OCI-LY1 (cell line): ENCODE data around the gene MYCBP2.
A peak's percentile ranks its signal among the peaks of the same experiment; 100 is the strongest.

Experiments
- H2AFZ ChIP-seq: fragments of 200-600 bp; sonication (generic), shearing (Covaris generic); 2 replicates; pipeline ENCODE4 v1.6.0; 2014; ENCODE audit warnings: antibody characterized with exemption, mild to moderate bottlenecking, low read length
- H3F3A ChIP-seq: fragments of 200-600 bp; sonication (generic), shearing (Covaris generic); 2 replicates; pipeline ENCODE4 v1.6.0; 2014; ENCODE audit warnings: mild to moderate bottlenecking, antibody characterized with exemption, low read length, moderate library complexity; ENCODE audit not compliant: insufficient read depth
- H3K27ac ChIP-seq: fragments of 200-600 bp; sonication (generic); 2 replicates; pipeline ENCODE4 v1.5.1; 2014; ENCODE audit warnings: low read length, mixed run types, mild to moderate bottlenecking, low read depth; ENCODE audit not compliant: poor library complexity, severe bottlenecking
- H3K27me3 ChIP-seq: fragments of 200-600 bp; sonication (generic); 2 replicates; pipeline ENCODE4 v1.6.0; 2014; ENCODE audit warnings: antibody characterized with exemption, mild to moderate bottlenecking, low read length, moderate library complexity; ENCODE audit not compliant: insufficient read depth
- H3K36me3 ChIP-seq: fragments of 200-600 bp; sonication (generic); 2 replicates; pipeline ENCODE4 v1.6.1; 2014; ENCODE audit warnings: mild to moderate bottlenecking, antibody characterized with exemption, low read length, moderate library complexity, mixed read lengths; ENCODE audit not compliant: insufficient read depth
- H3K4me1 ChIP-seq: fragments of 200-600 bp; sonication (generic); 2 replicates; pipeline ENCODE4 v1.5.1; 2014; ENCODE audit warnings: mild to moderate bottlenecking, low read length, moderate library complexity; ENCODE audit not compliant: insufficient read depth, severe bottlenecking
- H3K4me2 ChIP-seq: fragments of 200-600 bp; sonication (generic), shearing (Covaris generic); 2 replicates; pipeline ENCODE4 v1.6.1; 2014; ENCODE audit warnings: low read length
- H3K4me3 ChIP-seq: fragments of 200-600 bp; sonication (generic); 2 replicates; pipeline ENCODE4 v1.5.1; 2014; ENCODE audit warnings: low read length, low read depth, mild to moderate bottlenecking, mixed read lengths; ENCODE audit not compliant: poor library complexity, severe bottlenecking
- H3K79me2 ChIP-seq: fragments of 200-600 bp; shearing (Covaris generic); 2 replicates; pipeline ENCODE4 v1.6.1; 2016; ENCODE audit warnings: mixed run types, low read length, mixed read lengths; ENCODE audit not compliant: insufficient read depth
- H3K9ac ChIP-seq: fragments of 200-600 bp; sonication (generic), shearing (Covaris generic); 2 replicates; pipeline ENCODE4 v1.6.1; 2014; ENCODE audit warnings: mild to moderate bottlenecking, low read length, mixed read lengths
- H3K9me2 ChIP-seq: fragments of 200-600 bp; sonication (generic), shearing (Covaris generic); 2 replicates; pipeline ENCODE4 v1.6.1; 2014; ENCODE audit warnings: low read depth, mild to moderate bottlenecking, low read length, mixed read lengths
- H3K9me3 ChIP-seq: fragments of 200-600 bp; shearing (Covaris generic); 2 replicates; pipeline ENCODE4 v1.6.1; 2014; ENCODE audit warnings: low read length, mixed read lengths
- H4K20me1 ChIP-seq: fragments of 200-600 bp; sonication (generic), shearing (Covaris generic); 2 replicates; pipeline ENCODE4 v1.6.0; 2016; ENCODE audit warnings: mild to moderate bottlenecking, low read length; ENCODE audit not compliant: insufficient read depth
- EZH2 ChIP-seq: fragments of 200-600 bp; sonication (generic), shearing (Covaris generic); IDR thresholded peaks from 2 replicates; pipeline ENCODE4 v1.8.0; 2017; ENCODE audit warnings: borderline replicate concordance, mixed run types, mild to moderate bottlenecking, antibody characterized with exemption, low read length, moderate library complexity, mixed read lengths
- TF ChIP-seq, protein P1 (sequence below): fragments of 200-600 bp; sonication (generic), shearing (Covaris generic); IDR thresholded peaks from 2 replicates; pipeline ENCODE4 v1.5.1; 2017; ENCODE audit warnings: mild to moderate bottlenecking, antibody characterized with exemption, low read length, moderate library complexity, mixed read lengths

The MYCBP2 gene, protein sequence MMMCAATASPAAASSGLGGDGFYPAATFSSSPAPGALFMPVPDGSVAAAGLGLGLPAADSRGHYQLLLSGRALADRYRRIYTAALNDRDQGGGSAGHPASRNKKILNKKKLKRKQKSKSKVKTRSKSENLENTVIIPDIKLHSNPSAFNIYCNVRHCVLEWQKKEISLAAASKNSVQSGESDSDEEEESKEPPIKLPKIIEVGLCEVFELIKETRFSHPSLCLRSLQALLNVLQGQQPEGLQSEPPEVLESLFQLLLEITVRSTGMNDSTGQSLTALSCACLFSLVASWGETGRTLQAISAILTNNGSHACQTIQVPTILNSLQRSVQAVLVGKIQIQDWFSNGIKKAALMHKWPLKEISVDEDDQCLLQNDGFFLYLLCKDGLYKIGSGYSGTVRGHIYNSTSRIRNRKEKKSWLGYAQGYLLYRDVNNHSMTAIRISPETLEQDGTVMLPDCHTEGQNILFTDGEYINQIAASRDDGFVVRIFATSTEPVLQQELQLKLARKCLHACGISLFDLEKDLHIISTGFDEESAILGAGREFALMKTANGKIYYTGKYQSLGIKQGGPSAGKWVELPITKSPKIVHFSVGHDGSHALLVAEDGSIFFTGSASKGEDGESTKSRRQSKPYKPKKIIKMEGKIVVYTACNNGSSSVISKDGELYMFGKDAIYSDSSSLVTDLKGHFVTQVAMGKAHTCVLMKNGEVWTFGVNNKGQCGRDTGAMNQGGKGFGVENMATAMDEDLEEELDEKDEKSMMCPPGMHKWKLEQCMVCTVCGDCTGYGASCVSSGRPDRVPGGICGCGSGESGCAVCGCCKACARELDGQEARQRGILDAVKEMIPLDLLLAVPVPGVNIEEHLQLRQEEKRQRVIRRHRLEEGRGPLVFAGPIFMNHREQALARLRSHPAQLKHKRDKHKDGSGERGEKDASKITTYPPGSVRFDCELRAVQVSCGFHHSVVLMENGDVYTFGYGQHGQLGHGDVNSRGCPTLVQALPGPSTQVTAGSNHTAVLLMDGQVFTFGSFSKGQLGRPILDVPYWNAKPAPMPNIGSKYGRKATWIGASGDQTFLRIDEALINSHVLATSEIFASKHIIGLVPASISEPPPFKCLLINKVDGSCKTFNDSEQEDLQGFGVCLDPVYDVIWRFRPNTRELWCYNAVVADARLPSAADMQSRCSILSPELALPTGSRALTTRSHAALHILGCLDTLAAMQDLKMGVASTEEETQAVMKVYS (N-terminal part only)

DNA sequence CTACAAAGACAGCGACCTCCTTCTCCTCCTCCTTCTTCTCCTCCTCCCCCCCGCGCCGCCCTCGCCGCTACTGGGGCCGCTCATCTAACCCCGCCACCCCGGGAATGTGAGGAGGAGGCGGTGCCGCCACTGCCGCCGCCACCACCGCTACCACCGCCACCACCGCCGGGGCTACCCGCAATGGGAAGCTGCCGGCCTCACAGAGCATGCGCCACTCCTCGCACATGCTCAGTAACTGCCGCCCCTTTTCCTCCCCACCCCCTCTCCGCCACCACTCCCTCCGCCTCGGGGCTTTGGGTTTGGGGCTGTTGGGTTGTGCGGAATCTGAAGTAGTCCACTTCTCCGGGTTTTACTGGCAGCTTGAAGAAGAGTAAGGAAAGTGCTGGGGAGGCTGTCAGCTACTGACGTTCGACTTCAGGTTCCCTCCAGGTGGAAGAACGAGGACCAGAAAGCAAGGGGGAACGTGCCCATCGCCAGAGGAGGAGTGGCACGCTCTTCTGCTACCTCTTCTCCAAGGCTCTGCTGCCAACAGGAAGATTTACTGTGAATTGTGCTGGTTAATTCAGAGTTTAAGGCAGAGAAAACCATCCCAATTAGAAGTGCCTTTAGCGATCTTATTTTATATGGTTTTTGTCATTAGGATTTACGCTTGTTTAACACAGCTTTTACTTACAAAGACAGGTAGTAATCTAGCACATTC is at the start of gene MYCBP2:
Gene MYCBP2, minus strand, starts transcription at position 190 of the 700 bp plus-strand sequence. CDS start 319 bp downstream, outside the sequence.
- H3K9ac ChIP-seq = peak within 1 kb of the TSS; percentile 87
- H3K27ac ChIP-seq = peak within 1 kb of the TSS; percentile 95
- H3K79me2 ChIP-seq = peaks cover 45% of the 10 kb centered on the region

DNA sequence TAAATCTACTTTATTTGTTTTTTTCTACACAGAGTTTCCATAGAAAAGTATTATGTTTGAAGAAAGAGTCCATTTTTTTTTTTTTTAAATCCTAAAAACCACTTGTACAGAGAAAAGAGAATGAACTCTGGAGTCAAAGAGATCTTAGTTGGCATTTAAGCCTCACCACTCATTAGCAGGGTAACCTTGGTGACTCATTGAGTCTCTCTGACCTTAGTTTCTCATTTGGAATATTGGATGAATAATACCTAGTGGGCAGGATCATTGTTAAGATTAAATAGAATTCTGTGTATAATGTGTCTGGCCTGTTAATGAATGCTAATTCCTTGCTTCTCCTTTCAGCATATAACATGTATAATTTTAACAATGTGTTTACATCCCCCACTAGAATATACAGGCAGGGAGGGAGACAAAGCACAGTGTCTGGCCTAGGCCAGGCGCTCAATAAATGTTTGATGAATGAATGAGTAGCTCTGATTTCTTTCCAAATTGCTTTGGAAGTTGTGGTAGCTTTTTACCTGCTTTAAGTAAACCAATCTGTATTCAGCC is 48.7 kb upstream of the MYCBP2 start:
- no peak overlapping the region for H3K4me2 ChIP-seq
- H3K9me2 ChIP-seq = no peaks in the 10 kb centered on the region
- no peak overlapping the region for H2AFZ ChIP-seq
- H3K9ac ChIP-seq = no peak overlapping the region
- no peaks in the 10 kb centered on the region for H3F3A ChIP-seq
- no peak overlapping the region for H3K4me3 ChIP-seq
- H3K36me3 ChIP-seq = no peaks in the 10 kb centered on the region
- H3K27ac ChIP-seq = no peak overlapping the region
- TF ChIP-seq EZH2 = no peak
- TF ChIP-seq, protein P1, sequence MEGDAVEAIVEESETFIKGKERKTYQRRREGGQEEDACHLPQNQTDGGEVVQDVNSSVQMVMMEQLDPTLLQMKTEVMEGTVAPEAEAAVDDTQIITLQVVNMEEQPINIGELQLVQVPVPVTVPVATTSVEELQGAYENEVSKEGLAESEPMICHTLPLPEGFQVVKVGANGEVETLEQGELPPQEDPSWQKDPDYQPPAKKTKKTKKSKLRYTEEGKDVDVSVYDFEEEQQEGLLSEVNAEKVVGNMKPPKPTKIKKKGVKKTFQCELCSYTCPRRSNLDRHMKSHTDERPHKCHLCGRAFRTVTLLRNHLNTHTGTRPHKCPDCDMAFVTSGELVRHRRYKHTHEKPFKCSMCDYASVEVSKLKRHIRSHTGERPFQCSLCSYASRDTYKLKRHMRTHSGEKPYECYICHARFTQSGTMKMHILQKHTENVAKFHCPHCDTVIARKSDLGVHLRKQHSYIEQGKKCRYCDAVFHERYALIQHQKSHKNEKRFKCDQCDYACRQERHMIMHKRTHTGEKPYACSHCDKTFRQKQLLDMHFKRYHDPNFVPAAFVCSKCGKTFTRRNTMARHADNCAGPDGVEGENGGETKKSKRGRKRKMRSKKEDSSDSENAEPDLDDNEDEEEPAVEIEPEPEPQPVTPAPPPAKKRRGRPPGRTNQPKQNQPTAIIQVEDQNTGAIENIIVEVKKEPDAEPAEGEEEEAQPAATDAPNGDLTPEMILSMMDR = no peak
- no peaks in the 10 kb centered on the region for H3K4me1 ChIP-seq
- no peaks in the 10 kb centered on the region for H3K9me3 ChIP-seq
- no peaks in the 10 kb centered on the region for H3K27me3 ChIP-seq
- H3K79me2 ChIP-seq = no peaks in the 10 kb centered on the region
- no peaks in the 10 kb centered on the region for H4K20me1 ChIP-seq

More for the DNA sequence above, at the start of gene MYCBP2:
- Histone ChIP-seq H4K20me1 (no peaks in the 10 kb centered on the region), H3K4me3 (peak within 1 kb of the TSS; percentile 90), H3F3A (peaks cover 10% of the 10 kb centered on the region), H3K36me3 (no peaks in the 10 kb centered on the region), H3K27me3 (no peaks in the 10 kb centered on the region), H3K4me1 (peaks cover 64% of the 10 kb centered on the region), H3K4me2 (peak within 1 kb of the TSS; percentile 96), H3K9me2 (no peaks in the 10 kb centered on the region), H2AFZ (peak within 1 kb of the TSS; percentile 32), H3K9me3 (no peaks in the 10 kb centered on the region)
- no peak for TF ChIP-seq EZH2
- TF ChIP-seq, protein P1 = no peak
